Bronchial epithelial cell (primary cell): Measurements from ENCODE around the gene PRMT2. TPM values are rescaled to one million over a fixed set of nuclear protein-coding genes. Genes with fewer than 3 reads are reported as not detected.

ENCODE experiments used
- DNase-seq: peaks from one replicate; pipeline ENCODE4 v3.0.0-alpha.2; 2010; ENCODE audit warnings: low read depth
- FAIRE-seq: peaks from 2 replicates; lab custom pipeline; 2011; peaks lifted over from hg19 to GRCh38; lab: Jason Lieb, UNC
- H3K27me3 ChIP-seq: 2 replicates; pipeline ENCODE4 v1.5.1; 2011; ENCODE audit warnings: low read length; ENCODE audit not compliant: control insufficient read depth, insufficient read depth
- H3K36me3 ChIP-seq: 2 replicates; pipeline ENCODE4 v1.5.1; 2011; ENCODE audit warnings: low read length; ENCODE audit not compliant: control insufficient read depth, insufficient read depth
- H3K4me3 ChIP-seq: 2 replicates; pipeline ENCODE4 v1.5.1; 2011; ENCODE audit warnings: mild to moderate bottlenecking, low read depth, low read length, control low read depth
- total RNA-seq: library from RNA; depleted of rRNA; stranded (reverse); fragments of >200 nt; gene quantifications from 2 replicates; pipeline ENCODE4 v1.2.1, GENCODE V29; 2014
- TF ChIP-seq, protein P1 (sequence below): IDR thresholded peaks from 2 replicates; pipeline ENCODE4 v1.5.1; 2011; ENCODE audit warnings: mild to moderate bottlenecking, moderate library complexity, low read length, control low read depth, inconsistent platforms; ENCODE audit not compliant: insufficient read depth, severe bottlenecking

The PRMT2 gene
- total RNA-seq, 1 donor from 2014 or later, result 112 TPM

DNA sequence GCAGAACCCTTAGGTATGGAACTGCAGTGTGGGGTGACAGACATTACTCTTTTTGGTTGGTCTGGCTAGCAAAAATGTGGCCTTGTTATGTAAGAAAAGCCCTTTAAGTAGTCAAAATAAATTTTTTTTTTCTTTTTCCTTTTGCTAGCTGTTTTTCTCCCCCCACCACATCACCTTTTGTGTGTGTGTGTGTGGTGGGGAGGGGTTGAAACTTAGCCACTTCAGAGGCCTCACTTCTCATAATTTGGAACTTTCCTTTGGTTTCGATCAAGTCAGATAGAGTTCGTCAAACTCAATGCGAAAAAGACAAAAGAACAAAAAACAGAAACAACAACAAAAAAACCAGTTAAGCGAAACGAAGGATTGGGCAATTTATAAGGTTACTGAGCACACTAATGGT lies 1.9 kb upstream of the PRMT2 start:
- TF ChIP-seq, protein P1, sequence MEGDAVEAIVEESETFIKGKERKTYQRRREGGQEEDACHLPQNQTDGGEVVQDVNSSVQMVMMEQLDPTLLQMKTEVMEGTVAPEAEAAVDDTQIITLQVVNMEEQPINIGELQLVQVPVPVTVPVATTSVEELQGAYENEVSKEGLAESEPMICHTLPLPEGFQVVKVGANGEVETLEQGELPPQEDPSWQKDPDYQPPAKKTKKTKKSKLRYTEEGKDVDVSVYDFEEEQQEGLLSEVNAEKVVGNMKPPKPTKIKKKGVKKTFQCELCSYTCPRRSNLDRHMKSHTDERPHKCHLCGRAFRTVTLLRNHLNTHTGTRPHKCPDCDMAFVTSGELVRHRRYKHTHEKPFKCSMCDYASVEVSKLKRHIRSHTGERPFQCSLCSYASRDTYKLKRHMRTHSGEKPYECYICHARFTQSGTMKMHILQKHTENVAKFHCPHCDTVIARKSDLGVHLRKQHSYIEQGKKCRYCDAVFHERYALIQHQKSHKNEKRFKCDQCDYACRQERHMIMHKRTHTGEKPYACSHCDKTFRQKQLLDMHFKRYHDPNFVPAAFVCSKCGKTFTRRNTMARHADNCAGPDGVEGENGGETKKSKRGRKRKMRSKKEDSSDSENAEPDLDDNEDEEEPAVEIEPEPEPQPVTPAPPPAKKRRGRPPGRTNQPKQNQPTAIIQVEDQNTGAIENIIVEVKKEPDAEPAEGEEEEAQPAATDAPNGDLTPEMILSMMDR, result no peak
- H3K36me3 ChIP-seq, result peaks cover 2% of the 10 kb centered on the region
- DNase-seq (no peak), FAIRE-seq (no peak)
- no peaks in the 10 kb centered on the region for H3K27me3 ChIP-seq
- H3K4me3 ChIP-seq, result no peak overlapping the region

DNA sequence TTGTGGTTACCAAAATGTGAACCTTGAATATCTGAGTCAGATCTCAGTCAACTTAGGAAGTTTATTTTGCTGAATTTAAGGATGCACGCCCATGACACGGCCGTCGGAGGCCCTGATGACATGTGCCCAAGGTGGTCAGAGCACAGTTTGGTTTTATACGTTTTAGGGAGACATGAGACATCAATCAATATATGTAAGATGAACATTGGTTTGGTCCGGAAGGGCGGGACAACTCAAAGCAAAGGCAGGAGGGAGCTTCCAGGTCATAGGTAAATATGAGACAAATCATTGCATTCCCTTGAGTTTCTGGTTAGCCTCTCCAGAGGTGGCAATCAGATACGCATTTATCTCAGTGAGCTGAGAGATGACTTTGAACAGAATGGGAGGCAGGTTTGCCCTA lies 1.0 kb upstream of the PRMT2 start:
- H3K27me3 ChIP-seq, result no peaks in the 10 kb centered on the region
- H3K36me3 ChIP-seq, result peaks cover 2% of the 10 kb centered on the region
- H3K4me3 ChIP-seq, result peak overlapping the region; percentile 87
- TF ChIP-seq, protein P1, result no peak
- DNase-seq (no peak), FAIRE-seq (no peak)

DNA sequence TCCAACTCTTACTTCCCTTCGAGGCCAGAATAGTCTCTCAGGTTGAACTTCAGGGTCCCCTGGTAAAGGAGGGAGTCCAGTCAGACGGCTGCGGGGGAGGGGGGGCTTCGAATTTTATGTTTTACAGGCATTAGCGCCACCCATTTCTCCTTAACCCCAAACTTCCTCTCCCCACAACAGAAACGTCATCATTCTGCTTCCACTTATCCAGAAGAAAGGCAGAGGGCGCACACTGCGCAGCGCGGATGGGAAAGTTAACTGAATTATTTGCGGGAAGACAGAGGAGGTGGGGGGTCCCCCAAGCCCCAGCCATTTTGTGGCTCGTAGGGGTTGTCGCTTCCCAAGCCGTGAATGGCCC lies 529 bp upstream of the PRMT2 start:
- DNase-seq (peak; percentile 68), FAIRE-seq (no peak)
- Histone ChIP-seq H3K4me3 (peak overlapping the region; percentile 87), H3K27me3 (no peaks in the 10 kb centered on the region), H3K36me3 (peaks cover 2% of the 10 kb centered on the region)
- TF ChIP-seq, protein P1, result peak; percentile 27

DNA sequence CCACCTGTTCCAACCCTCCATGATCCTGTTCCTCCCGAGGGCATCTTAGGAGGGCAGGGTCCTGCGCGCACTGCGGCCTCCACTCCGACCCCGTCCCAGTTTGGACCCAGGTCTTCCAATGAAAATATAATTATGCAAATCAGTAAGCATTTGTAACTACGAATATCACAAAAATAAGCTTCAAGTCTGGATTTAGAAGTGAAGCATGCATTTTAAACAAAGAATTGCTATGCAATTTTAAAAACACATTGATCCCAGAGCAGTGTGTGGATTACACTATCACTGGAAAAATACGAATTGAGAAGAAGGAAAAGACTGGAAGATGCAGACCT lies 673 bp downstream of the PRMT2 start:
- Histone ChIP-seq H3K27me3 (no peaks in the 10 kb centered on the region), H3K36me3 (peaks cover 2% of the 10 kb centered on the region), H3K4me3 (peak overlapping the region; percentile 87)
- FAIRE-seq (no peak), DNase-seq (no peak)
- TF ChIP-seq, protein P1, result no peak

DNA sequence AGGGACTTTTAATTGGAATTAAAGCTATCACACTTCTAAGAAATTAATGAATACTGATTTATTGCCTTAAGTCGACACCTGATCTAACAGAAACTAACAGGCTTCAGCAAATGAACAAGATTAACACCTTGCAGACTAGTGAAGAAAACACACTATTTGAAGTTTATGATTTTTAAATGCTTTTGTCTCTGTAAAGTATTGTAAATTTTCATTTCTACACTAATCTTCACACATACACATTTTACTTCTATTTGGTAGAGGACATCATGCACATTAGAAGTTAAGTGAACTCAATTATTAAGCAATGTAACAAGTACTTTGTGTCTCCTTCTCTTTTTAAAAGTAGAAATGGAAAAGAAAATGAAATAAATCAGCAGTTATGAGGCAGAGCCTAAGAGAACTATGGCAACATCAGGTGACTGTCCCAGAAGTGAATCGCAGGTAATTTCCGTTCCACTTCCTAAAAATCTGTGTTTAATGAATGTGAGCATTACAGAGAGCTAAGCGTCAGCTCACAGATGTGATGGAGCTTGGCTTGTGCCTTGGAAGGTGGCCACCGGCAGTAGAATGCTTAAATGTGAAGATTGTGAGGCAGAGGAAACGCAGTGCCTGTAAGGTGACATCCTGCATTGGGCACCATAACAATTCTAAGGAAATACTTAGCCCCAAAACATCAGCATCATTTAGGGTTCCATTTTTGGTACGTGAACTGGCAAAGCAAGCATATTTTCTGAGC lies 1.2 kb downstream of the PRMT2 start:
- TF ChIP-seq, protein P1, result no peak
- no peak for FAIRE-seq
- H3K4me3 ChIP-seq, result peak overlapping the region; percentile 87
- H3K27me3 ChIP-seq, result no peaks in the 10 kb centered on the region
- no peak for DNase-seq
- H3K36me3 ChIP-seq, result peaks cover 6% of the 10 kb centered on the region

DNA sequence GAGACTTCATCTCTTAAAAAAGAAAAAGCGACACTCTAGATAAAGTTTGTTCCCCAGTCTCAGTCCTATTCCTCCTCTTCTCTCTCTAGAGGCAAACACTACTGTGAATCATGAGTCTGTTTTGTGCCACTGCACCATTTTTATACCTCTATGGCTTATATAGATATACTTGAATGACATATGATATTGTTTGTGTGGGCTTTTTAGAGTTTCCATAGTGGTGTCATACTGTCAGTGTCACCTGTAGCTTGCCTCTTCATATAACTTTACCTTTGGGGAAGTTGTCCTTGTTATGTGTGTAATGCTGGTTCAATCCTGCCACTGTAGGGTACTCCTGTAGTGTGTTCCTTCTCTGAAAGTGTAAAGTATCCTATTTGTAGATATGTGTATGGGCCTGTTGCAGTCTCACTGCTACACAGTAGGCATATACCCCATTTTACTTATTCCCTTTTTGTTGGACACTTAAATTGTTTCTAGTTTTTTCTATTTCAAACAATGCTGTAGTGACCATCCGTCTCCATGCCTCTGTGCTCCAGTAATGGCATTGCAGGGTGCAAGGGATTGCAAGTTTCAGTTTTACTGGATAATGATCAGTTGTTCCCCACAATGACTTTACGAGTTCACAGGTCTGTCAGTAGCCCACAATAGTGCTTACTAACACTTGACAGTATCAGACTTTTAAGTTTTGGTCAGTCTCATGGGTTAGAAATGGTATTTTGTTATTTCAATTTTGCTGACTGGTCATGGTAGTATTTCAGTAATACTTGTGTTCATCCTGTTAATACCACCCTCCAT lies 2.7 kb downstream of the PRMT2 start:
- Histone ChIP-seq H3K27me3 (no peaks in the 10 kb centered on the region), H3K36me3 (peaks cover 6% of the 10 kb centered on the region), H3K4me3 (no peak overlapping the region)
- DNase-seq (no peak), FAIRE-seq (no peak)
- TF ChIP-seq, protein P1, result no peak
